Breast epithelium (tissue), 4 donors: ENCODE results near the gene TMEM87B. TPM values are rescaled to one million over a fixed set of nuclear protein-coding genes. Genes with fewer than 3 reads are reported as not detected.

Experiments used
- DNase-seq, 2 donors: peaks; one replicate each; pipeline ENCODE4 v3.0.0-alpha.2; 2019; ENCODE audit warnings: low spot score in 2 of 2
- H3K27ac ChIP-seq, 2 donors: fragments of 200-600 bp; sonication (generic) in 1 of 2; one replicate each; pipeline ENCODE4 v1.5.1; 2016 to 2019; ENCODE audit warnings: mild to moderate bottlenecking in 1 of 2
- H3K27me3 ChIP-seq, 2 donors: fragments of 200-600 bp; sonication (generic) in 1 of 2; one replicate each; pipeline versions ENCODE4 v1.5.1 to v1.6.0; 2017 to 2019; ENCODE audit warnings: control low read depth in 1 of 2, mild to moderate bottlenecking in 1 of 2
- H3K36me3 ChIP-seq: fragments of 200-600 bp; one replicate; pipeline ENCODE4 v1.5.1; 2019
- H3K4me1 ChIP-seq, 2 donors: fragments of 200-600 bp; sonication (generic); one replicate each; pipeline ENCODE4 v1.5.1; 2016 to 2019; ENCODE audit warnings: control low read depth in 1 of 2
- H3K4me3 ChIP-seq, 3 donors: fragments of 200-600 bp; sonication (generic); 1 replicate in 2 of 3; 2 replicates in 1 of 3; pipeline ENCODE4 v1.5.1; 2016 to 2019; ENCODE audit warnings: mild to moderate bottlenecking in 3 of 3, moderate library complexity in 2 of 3
- H3K9me3 ChIP-seq, 2 donors: fragments of 200-600 bp; sonication (generic) in 1 of 2; one replicate each; pipeline ENCODE4 v1.5.1; 2016 to 2019; ENCODE audit warnings: control low read depth in 1 of 2
- POLR2A ChIP-seq: fragments of 450-650 bp; IDR thresholded peaks from one replicate; pipeline ENCODE4 v1.6.1; 2016; ENCODE audit warnings: antibody characterized with exemption, mild to moderate bottlenecking, moderate library complexity
- POLR2AphosphoS5 ChIP-seq, 3 donors: sonication (generic); formaldehyde crosslinking; IDR thresholded peaks; one replicate each; pipeline ENCODE4 v1.6.1; 2017; ENCODE audit warnings: antibody characterized with exemption in 3 of 3
- intact Hi-C: fragments of 100-400 bp; cut with DNase I; formaldehyde crosslinking; loops from one replicate; pipeline ENCODE4 v1.15.1; 2023; ENCODE audit warnings: low total_unique reads
- total RNA-seq, 3 donors: library from RNA; depleted of rRNA; stranded (reverse); fragments of >200 nt; gene quantifications; one replicate each; pipeline ENCODE4 v1.1.0, GENCODE V29; 2016
- TF ChIP-seq, protein P1 (sequence below), 3 donors: fragments of 450-650 bp; IDR thresholded peaks; one replicate each; pipeline ENCODE4 v1.5.1; 2016 to 2017; ENCODE audit warnings: antibody characterized with exemption in 3 of 3, mild to moderate bottlenecking in 3 of 3, moderate library complexity in 3 of 3

The TMEM87B gene
- total RNA-seq, 3 donors from 2014 or later = 16.2 to 52.0 (median 38.3) TPM

GRCh38 chr2:112053917-112054846, 887 bp upstream of the TMEM87B start:
- peak; percentile 97 to 98 for DNase-seq
- peaks cover 0 to 7% of the 10 kb centered on the region in 2 donors for H3K4me1 ChIP-seq
- H3K27me3 ChIP-seq = no peaks in the 10 kb centered on the region
- peak overlapping the region; percentile 40 to 92 (median 90) for H3K4me3 ChIP-seq
- TF ChIP-seq, protein P1, sequence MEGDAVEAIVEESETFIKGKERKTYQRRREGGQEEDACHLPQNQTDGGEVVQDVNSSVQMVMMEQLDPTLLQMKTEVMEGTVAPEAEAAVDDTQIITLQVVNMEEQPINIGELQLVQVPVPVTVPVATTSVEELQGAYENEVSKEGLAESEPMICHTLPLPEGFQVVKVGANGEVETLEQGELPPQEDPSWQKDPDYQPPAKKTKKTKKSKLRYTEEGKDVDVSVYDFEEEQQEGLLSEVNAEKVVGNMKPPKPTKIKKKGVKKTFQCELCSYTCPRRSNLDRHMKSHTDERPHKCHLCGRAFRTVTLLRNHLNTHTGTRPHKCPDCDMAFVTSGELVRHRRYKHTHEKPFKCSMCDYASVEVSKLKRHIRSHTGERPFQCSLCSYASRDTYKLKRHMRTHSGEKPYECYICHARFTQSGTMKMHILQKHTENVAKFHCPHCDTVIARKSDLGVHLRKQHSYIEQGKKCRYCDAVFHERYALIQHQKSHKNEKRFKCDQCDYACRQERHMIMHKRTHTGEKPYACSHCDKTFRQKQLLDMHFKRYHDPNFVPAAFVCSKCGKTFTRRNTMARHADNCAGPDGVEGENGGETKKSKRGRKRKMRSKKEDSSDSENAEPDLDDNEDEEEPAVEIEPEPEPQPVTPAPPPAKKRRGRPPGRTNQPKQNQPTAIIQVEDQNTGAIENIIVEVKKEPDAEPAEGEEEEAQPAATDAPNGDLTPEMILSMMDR (IDR thresholded peaks at IDR 0.05) = no peak
- TF ChIP-seq POLR2A (no peak), POLR2AphosphoS5 (IDR thresholded peaks at IDR 0.05) (peak in 2 of 3 donors; percentile 37 to 38)
- peak overlapping the region; percentile 93 to 98 for H3K27ac ChIP-seq
- no peaks in the 10 kb centered on the region for H3K9me3 ChIP-seq
- intact Hi-C loops = no loop called here
- H3K36me3 ChIP-seq = no peaks in the 10 kb centered on the region

- intact Hi-C loops = no loop called here
Measured at GRCh38 chr2:112055730-112056625, 909 bp downstream of the TMEM87B start.

DNA sequence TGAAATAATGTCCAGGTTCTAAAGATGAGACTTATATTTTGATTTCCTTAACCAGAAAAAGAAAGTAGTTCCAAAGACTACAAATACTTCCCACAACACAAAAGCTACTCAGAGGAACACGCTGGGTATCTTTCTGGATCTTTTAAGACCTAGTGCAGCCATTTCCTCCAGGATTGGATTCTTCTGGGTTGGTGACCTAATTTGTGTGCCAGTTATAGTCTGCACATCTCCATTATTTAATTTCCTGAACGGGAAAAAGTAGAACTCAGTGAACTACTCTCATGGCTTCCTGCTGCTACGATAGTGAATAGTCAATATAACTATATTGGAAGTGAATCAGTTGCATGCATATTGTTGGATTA, 1.5 kb downstream of the TMEM87B start:
- DNase-seq = no peak
- intact Hi-C loops = no loop called here
- H3K4me3 ChIP-seq = peak overlapping the region; percentile 74 to 92 (median 90)
- no peaks in the 10 kb centered on the region for H3K36me3 ChIP-seq
- H3K9me3 ChIP-seq = no peaks in the 10 kb centered on the region
- H3K4me1 ChIP-seq = peaks cover 0 to 7% of the 10 kb centered on the region in 2 donors
- peak overlapping the region; percentile 92 to 97 for H3K27ac ChIP-seq
- H3K27me3 ChIP-seq = no peaks in the 10 kb centered on the region
- TF ChIP-seq, protein P1 (IDR thresholded peaks at IDR 0.05) = no peak
- no peak for TF ChIP-seq POLR2AphosphoS5 (IDR thresholded peaks at IDR 0.05)
- no peak for TF ChIP-seq POLR2A

More at GRCh38 chr2:112055730-112056625, 909 bp downstream of the TMEM87B start:
- Histone ChIP-seq H3K27me3 (no peaks in the 10 kb centered on the region), H3K27ac (peak overlapping the region; percentile 92 to 97), H3K4me1 (peaks cover 0 to 7% of the 10 kb centered on the region in 2 donors), H3K4me3 (peak overlapping the region; percentile 74 to 92 (median 90)), H3K9me3 (no peaks in the 10 kb centered on the region), H3K36me3 (no peaks in the 10 kb centered on the region)
- TF ChIP-seq POLR2A (no peak), POLR2AphosphoS5 (IDR thresholded peaks at IDR 0.05) (no peak)
- TF ChIP-seq, protein P1 (IDR thresholded peaks at IDR 0.05) = no peak
- peak; percentile 54 to 69 for DNase-seq

DNA sequence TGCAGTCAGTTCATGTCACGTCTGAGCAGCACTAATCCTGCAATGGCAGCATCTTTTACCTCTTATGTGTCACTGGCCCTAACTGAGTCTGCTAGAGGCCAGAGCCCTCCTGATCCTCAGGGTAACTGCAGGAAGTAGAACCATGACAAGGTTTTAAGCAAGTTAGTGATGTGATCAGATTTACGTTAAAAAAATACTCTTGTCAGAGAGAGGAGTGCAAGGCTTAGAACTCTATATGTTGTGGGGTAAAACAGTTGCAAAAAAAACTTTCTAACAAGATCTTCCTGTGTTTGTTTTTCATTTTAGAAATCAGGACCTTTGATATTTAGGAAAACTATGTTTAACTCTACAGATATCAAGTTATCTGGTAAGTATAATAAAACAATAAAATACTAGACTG, 4.6 kb downstream of the TMEM87B start:
- DNase-seq = no peak
- H3K4me1 ChIP-seq = peaks cover 0 to 7% of the 10 kb centered on the region in 2 donors
- peak overlapping the region in 1 of 2 donors; percentile 71 for H3K27ac ChIP-seq
- no peak overlapping the region for H3K4me3 ChIP-seq
- intact Hi-C loops = no loop called here
- no peaks in the 10 kb centered on the region for H3K27me3 ChIP-seq
- H3K9me3 ChIP-seq = no peaks in the 10 kb centered on the region
- no peak for TF ChIP-seq POLR2AphosphoS5 (IDR thresholded peaks at IDR 0.05)
- TF ChIP-seq, protein P1 (IDR thresholded peaks at IDR 0.05) = no peak
- no peak for TF ChIP-seq POLR2A
- H3K36me3 ChIP-seq = no peaks in the 10 kb centered on the region
